ENCODE data around the gene ZBTB40. TPM values are rescaled to one million over a fixed set of nuclear protein-coding genes. Genes with fewer than 3 reads are reported as not detected.

The ZBTB40 gene
- total and polyA plus RNA-seq, 4 donors, result 2.1 to 11.2 (median 4.6) TPM

GRCh38 chr1:22542886-22543285 is 91.2 kb downstream of the ZBTB40 start (continued):
- no peak for TF ChIP-seq ATF3 (IDR thresholded peaks at IDR 0.05)
- TF ChIP-seq REST (IDR thresholded peaks at IDR 0.05), result no peak
- TF ChIP-seq RAD21 (IDR thresholded peaks at IDR 0.05), result no peak
- TF ChIP-seq SP1 (IDR thresholded peaks at IDR 0.05), result no peak

- 72% methylated on average over 6 of the region's 6 CpGs for WGBS
- no peak overlapping the region for H3K9ac ChIP-seq (ENCODE audit: low read depth in 1 of 2, low read length in 2 of 2)
- H3K36me3 ChIP-seq (ENCODE audit: control insufficient read depth in 4 of 4, insufficient read depth in 3 of 4, low read depth in 1 of 4, low read length in 3 of 4), result no peaks in the 10 kb centered on the region
- H3K9me3 ChIP-seq (ENCODE audit: control insufficient read depth in 4 of 4, low read length in 3 of 4), result no peaks in the 10 kb centered on the region
- DNase-seq (ENCODE audit: low spot score), result no peak
- no peaks in the 10 kb centered on the region for H3K4me1 ChIP-seq (ENCODE audit: control insufficient read depth in 4 of 4, insufficient read depth in 4 of 4, low read length in 3 of 4)
- peaks cover 0 to 3% (median 0%) of the 10 kb centered on the region in 4 donors for H3K27me3 ChIP-seq (ENCODE audit: control insufficient read depth in 4 of 4, insufficient read depth in 4 of 4, low read length in 3 of 4)
- H3K4me3 ChIP-seq (ENCODE audit: low read depth in 1 of 3, low read length in 3 of 3), result no peak overlapping the region
- H3K27ac ChIP-seq (ENCODE audit: low read depth in 1 of 2, low read length in 2 of 2), result no peak overlapping the region
- no peak for TF ChIP-seq CTCF (IDR thresholded peaks at IDR 0.05; ENCODE audit: low read depth, low read length, missing input control)
- TF ChIP-seq TAF1 (conservative IDR thresholded peaks at IDR 0.05), result no peak
- TF ChIP-seq RAD21 (IDR thresholded peaks at IDR 0.05), result no peak
- TF ChIP-seq ZBTB33 (IDR thresholded peaks at IDR 0.05), result no peak
- no peak for TF ChIP-seq JUND (IDR thresholded peaks at IDR 0.05)
- no peak for TF ChIP-seq EGR1 (IDR thresholded peaks at IDR 0.05; ENCODE audit: low read depth in 2 of 2)
- no peak for TF ChIP-seq GABPA (IDR thresholded peaks at IDR 0.05 in 1 of 2, conservative IDR thresholded peaks at IDR 0.05 in 1 of 2)
- no peak for TF ChIP-seq REST (IDR thresholded peaks at IDR 0.05)
- TF ChIP-seq ATF3 (IDR thresholded peaks at IDR 0.05), result no peak
- TF ChIP-seq HNF4G (IDR thresholded peaks at IDR 0.05), result no peak
- no peak for TF ChIP-seq FOXA1 (IDR thresholded peaks at IDR 0.05)
- TF ChIP-seq RXRA (IDR thresholded peaks at IDR 0.05), result no peak
- TF ChIP-seq SP1 (IDR thresholded peaks at IDR 0.05), result no peak
- no peak for TF ChIP-seq NR2F2 (IDR thresholded peaks at IDR 0.05)
- no peak for TF ChIP-seq HNF4A (conservative IDR thresholded peaks at IDR 0.05)
- TF ChIP-seq FOXA2 (IDR thresholded peaks at IDR 0.05), result no peak
- no peak for TF ChIP-seq MAX (IDR thresholded peaks at IDR 0.05)
Observed at GRCh38 chr1:22543679-22544078, 92.0 kb downstream of the ZBTB40 start.
